ENCODE data around the gene ANG. TPM values are rescaled to one million over a fixed set of nuclear protein-coding genes. Genes with fewer than 3 reads are reported as not detected.

ANG gene
- total and polyA plus RNA-seq, 2 of the 8 experiments (the other 6 are each of a cell fraction or from before 2014, with no cell fraction given), result 2.2 to 4.6 TPM

DNA sequence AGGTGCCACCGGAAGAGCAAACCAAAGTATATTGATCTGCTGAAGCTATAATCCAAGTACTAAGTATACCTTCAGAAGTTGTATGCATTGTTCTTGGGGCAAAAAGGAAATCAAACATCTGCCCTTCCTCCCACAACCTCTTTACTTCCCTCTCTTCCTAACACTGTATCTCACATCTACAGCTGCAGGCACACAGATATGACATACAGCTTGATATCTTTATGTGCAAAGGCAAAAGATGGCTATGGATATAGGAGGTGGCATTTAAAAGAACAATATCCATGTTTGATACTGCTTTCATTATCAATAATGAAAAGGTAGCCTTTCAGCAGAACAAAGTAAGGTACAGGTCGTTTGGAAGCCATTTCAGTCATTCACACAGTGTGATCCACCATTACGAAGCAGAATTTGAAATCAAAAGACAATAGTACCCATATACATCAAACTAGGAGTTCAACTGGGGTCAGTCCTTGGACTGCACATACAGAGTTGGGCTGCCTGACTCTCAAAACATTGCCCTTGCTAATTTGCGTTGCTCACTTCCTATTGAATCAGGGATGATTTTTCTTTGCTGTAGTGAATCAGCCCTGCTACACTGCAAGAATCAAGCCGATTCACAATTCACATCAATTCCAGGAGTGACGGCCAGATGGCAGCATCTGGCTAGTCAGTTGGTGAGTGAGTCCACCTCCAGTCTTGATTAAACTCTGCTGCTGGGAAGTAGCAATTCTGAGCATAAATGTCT is 8.9 kb downstream of the ANG start:
- Histone ChIP-seq H3K4me2 (ENCODE audit: insufficient read depth in 1 of 2, low read depth in 2 of 2, low read length in 2 of 2) (no peak overlapping the region), H4K5ac (ENCODE audit: insufficient read length, low read depth, low read length) (no peak overlapping the region), H3K23me2 (ENCODE audit: low read depth, low read length) (no peaks in the 10 kb centered on the region), H2BK120ac (replicated peaks; ENCODE audit: low read depth, low read length) (no peak overlapping the region), H3K4me3 (ENCODE audit: extremely low read depth in 1 of 4, insufficient read depth in 2 of 4, low read depth in 3 of 4, low read length in 4 of 4) (no peak overlapping the region), H3K79me2 (ENCODE audit: control insufficient read depth in 1 of 2, insufficient read depth in 2 of 2, low read length in 2 of 2) (no peaks in the 10 kb centered on the region), H4K91ac (replicated peaks; ENCODE audit: insufficient read length, low read length) (no peak overlapping the region), H3K9me3 (ENCODE audit: insufficient read depth in 2 of 2, low read depth in 1 of 2, low read length in 1 of 2) (no peaks in the 10 kb centered on the region), H3K4ac (replicated peaks; ENCODE audit: insufficient read length, low read depth, low read length) (no peak overlapping the region), H2BK20ac (ENCODE audit: low read length) (no peak overlapping the region), H2BK15ac (ENCODE audit: low read length) (no peak overlapping the region), H3K27ac (ENCODE audit: low read depth, low read length) (no peak overlapping the region), H4K8ac (ENCODE audit: extremely low read depth, insufficient read depth, low read length) (no peak overlapping the region), H2BK5ac (ENCODE audit: low read depth, low read length) (no peak overlapping the region), H3K79me1 (ENCODE audit: low read depth, low read length) (no peaks in the 10 kb centered on the region; the same call in 1 of the 2 replicates), H3K36me3 (ENCODE audit: control insufficient read depth in 2 of 4, insufficient read depth in 4 of 4, low read length in 3 of 4) (no peaks in the 10 kb centered on the region), H3K23ac (ENCODE audit: insufficient read length) (no peak overlapping the region), H3K14ac (ENCODE audit: insufficient read length) (no peak overlapping the region), H3K4me1 (replicated peaks in 1 of 4; ENCODE audit: control insufficient read depth in 3 of 4, insufficient read depth in 4 of 4, low read length in 3 of 4) (no peaks in the 10 kb centered on the region; a peak in 1 of 7 replicates), H2BK12ac (ENCODE audit: low read depth, low read length) (no peak overlapping the region), H3K56ac (replicated peaks; ENCODE audit: insufficient read length, low read depth, low read length) (no peak overlapping the region), H4K20me1 (replicated peaks in 1 of 2; ENCODE audit: control insufficient read depth in 1 of 2, insufficient read depth in 2 of 2, low read length in 2 of 2) (no peaks in the 10 kb centered on the region), H2AFZ (ENCODE audit: low read length) (peak overlapping the region; percentile 58), H2AK5ac (ENCODE audit: low read depth, low read length) (no peak overlapping the region), H3K18ac (ENCODE audit: extremely low read depth, low read length) (no peak overlapping the region), H3K27me3 (replicated peaks in 1 of 4; ENCODE audit: control insufficient read depth in 3 of 4, extremely low read depth in 1 of 4, insufficient read depth in 3 of 4, low read length in 3 of 4) (no peaks in the 10 kb centered on the region), H3K9ac (replicated peaks in 1 of 4; ENCODE audit: extremely low read depth in 1 of 4, low read depth in 3 of 4, low read length in 3 of 4) (no peak overlapping the region)
- ChIA-PET POLR2A (ENCODE audit: partially characterized antibody) (interaction anchor here (0.6 to 1.3 kb wide), 3 partner anchors 122 to 176 kb away, joined by 3 read pairs; no protein-coding TSS in a partner anchor), CTCF (ENCODE audit: partially characterized antibody) (interaction anchor here (0.6 to 5.5 kb wide), 41 partner anchors 10 to 342 kb away, joined by 3 to 52 read pairs (median 4); partner anchors contain the start of genes NDRG2, RNASE4 and RNASE6)
- FAIRE-seq, result peak; percentile 92
- WGBS, 2 experiments (ENCODE audit: extremely low coverage in 1 of 2, insufficient coverage in 1 of 2, insufficient read length in 1 of 2, insufficient replicate concordance in 2 of 2, low coverage in 1 of 2, low lambda C conversion rate in 2 of 2, missing lambda C conversion rate in 1 of 2), result 46% methylated on average over 6 of the region's 6 CpGs; no CpG with 5 or more reads in 1 of the 2 experiments
- peak in 1 of 2 experiments; percentile 77 for DNase-seq (ENCODE audit: low read depth in 1 of 2, low spot score in 2 of 2)
- peak; percentile 97 to 98 for TF ChIP-seq RAD21 (IDR thresholded peaks at IDR 0.05 in 1 of 2, conservative IDR thresholded peaks at IDR 0.05 in 1 of 2; ENCODE audit: low read depth in 2 of 2, low read length in 2 of 2)
- TF ChIP-seq KDM4A (IDR thresholded peaks at IDR 0.05; ENCODE audit: low read depth, low read length, severe bottlenecking), result no peak
- peak; percentile 71 for TF ChIP-seq YY1 (IDR thresholded peaks at IDR 0.05; ENCODE audit: low read depth, low read length)
- TF ChIP-seq ASH2L (IDR thresholded peaks at IDR 0.05; ENCODE audit: low read length), result no peak
- TF ChIP-seq, protein P1, sequence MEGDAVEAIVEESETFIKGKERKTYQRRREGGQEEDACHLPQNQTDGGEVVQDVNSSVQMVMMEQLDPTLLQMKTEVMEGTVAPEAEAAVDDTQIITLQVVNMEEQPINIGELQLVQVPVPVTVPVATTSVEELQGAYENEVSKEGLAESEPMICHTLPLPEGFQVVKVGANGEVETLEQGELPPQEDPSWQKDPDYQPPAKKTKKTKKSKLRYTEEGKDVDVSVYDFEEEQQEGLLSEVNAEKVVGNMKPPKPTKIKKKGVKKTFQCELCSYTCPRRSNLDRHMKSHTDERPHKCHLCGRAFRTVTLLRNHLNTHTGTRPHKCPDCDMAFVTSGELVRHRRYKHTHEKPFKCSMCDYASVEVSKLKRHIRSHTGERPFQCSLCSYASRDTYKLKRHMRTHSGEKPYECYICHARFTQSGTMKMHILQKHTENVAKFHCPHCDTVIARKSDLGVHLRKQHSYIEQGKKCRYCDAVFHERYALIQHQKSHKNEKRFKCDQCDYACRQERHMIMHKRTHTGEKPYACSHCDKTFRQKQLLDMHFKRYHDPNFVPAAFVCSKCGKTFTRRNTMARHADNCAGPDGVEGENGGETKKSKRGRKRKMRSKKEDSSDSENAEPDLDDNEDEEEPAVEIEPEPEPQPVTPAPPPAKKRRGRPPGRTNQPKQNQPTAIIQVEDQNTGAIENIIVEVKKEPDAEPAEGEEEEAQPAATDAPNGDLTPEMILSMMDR (IDR thresholded peaks at IDR 0.05; ENCODE audit: control extremely low read depth in 1 of 3, insufficient read depth in 1 of 3, low read depth in 1 of 3, low read length in 3 of 3), result peak; percentile 76 to 90 (median 87)
